ENCODE data around the gene RANGRF.

- TF ChIP-seq CTCF (conservative IDR thresholded peaks at IDR 0.05; ENCODE audit: low read depth, low read length), result no peak
- no peak for TF ChIP-seq EZH2 (IDR thresholded peaks at IDR 0.05; ENCODE audit: low read length, unreplicated experiment)
Observed at GRCh38 chr17:8248751-8249607, 39.5 kb upstream of the RANGRF start, which contains the start of gene PFAS.
